GM19463 (cell line): ENCODE results near the gene ADSL.

Experiments
- ATAC-seq: cut with Tn5 transposase; IDR thresholded peaks from one replicate; pipeline ENCODE4 v1.9.1; 2021; ENCODE audit warnings: mild to moderate bottlenecking, moderate library complexity; ENCODE audit not compliant: unreplicated experiment

The ADSL gene

DNA sequence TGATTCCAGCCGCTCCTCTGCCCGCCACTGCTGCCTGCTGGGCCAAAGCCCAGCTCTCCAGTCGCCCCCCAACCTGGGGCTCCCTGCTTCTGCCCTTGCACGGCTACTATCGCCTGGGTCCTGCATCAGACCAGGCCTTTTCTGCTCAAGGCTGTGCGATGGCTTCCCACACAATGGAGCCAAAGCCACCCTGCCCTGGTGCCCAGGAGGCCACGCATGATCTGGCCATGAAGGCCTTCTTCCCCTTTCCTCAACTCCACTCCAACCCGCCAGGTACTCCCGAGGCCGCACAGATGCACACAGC is 69.9 kb downstream of the ADSL start:
- no peak for ATAC-seq

GRCh38 chr22:40416636-40417035 is 70.3 kb downstream of the ADSL start:
- ATAC-seq: no peak

DNA sequence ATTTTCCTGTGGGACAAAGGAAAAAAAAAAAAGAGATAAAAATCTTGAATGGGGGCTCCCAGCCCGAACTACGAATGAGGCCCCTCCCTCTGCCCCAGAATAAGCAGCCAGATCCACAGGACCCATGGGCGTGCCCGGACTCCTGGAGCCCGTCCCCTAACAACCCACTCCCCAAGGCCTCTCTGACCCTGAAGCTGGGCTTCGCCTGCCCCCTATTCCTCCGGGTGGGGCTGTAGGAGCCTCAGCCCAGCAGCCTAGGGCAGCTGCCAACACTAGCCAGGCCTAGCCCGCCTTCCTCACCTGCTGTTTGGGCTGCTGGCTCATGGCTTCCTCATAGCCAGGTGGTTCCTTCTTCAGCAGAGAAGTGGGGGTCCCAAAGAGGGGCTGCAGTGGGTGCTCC is 70.7 kb downstream of the ADSL start:
- no peak for ATAC-seq

DNA sequence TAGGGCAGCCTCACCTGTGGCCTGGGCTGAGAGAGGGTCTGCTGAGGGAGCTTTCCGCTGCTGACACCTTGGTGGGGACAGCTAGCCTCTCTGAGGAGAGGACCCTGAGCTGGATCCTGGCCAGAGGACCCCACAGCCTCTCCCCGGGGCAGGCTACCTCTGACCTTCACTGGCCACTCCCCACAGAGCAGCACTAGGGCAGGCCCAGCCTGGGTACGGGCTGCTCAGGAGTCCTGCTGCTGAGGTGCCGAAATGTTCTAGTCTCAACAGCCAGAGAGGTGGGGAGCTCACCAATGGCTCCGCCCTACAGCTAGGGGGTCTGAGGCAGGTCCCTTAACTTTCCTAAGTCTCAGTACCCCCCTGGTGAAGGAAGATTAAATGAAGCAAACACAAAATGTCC is 71.6 kb downstream of the ADSL start:
- no peak for ATAC-seq

DNA sequence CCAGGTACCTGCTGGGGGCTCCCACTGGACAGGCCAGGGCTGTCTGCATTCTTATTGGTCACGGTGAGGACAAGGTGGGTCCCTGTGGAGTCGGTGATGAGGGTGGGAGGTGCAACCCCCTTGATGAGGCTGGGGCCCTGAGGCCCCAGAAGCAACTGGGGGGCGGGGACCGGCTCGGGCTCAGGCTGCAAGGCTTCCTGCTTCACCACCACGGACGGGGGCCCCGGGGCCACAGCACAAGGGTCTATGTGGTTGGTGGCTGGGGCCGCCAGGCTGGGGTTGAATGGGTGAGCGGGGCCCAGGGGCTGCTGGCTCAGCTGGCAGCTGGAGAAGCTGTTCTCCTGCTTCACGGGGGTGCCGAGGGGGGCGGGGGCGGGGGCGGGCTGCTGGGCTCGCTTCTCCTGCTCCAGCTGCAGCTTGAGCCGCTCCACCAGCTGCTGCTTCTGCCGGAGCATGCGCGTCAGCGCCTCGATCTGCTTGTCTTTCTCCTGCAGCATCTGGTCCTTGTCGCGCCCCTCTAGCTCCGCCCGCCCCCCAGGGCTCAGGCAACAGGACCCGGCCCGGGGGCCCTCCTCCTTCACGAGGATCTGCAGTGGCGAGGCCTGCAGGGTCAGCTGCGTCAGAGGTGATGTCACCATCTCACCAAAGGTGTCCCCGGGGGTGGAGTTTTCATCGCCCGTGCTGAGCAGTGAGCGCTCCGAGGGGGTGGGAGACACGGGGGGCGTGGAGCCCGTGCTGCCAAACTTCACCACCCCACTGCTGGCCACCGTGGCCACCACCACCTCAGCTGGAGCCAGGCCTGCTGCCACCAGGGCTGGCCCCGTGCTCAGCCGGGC is 72.3 kb downstream of the ADSL start:
- no peak for ATAC-seq

DNA sequence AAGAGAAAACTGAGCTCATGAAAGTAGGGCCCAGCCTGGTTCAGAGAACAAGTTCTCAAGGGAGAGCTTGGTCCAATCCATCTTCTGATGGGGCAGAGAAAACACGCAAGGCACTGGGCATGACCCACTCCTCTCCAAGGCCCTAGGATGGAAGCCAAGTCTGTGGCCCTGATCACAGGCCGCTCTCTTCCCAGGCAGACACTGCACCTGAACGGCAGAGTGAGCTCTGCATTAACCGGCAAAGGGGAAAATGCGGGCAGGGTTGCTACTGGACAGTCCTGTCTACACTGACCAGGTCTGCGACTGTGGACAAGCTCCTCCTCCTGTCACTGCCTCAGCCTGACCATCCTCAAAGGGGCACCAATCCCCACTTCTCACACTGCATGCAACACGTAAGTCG is 73.4 kb downstream of the ADSL start:
- ATAC-seq: no peak

- ATAC-seq: no peak
These were observed 74.2 kb downstream of the ADSL start for GRCh38 chr22:40420341-40421081.

- no peak for ATAC-seq
These were observed 74.7 kb downstream of the ADSL start for GRCh38 chr22:40421082-40421350.

- ATAC-seq: no peak
These were observed 75.6 kb downstream of the ADSL start for GRCh38 chr22:40421941-40422340.

- no peak for ATAC-seq
These were observed 76.4 kb downstream of the ADSL start for GRCh38 chr22:40422558-40423309.

DNA sequence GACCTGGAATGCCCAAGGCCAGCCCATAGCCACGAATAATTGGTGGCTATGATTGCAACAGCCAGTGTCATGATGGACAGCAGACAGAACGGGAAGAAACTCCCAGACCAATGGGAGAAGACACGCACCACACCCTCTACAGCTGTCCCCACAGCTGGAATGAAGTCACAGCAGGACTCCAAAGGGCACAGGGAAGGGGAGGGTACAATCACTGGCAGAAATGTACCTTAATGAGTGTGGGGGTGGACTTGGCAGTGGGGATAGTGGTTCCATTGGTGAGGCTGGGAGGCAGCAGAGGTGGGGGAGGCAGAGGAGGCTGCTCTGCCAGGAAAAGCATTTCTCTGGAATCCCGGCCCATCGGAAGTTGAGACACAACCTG is 77.0 kb downstream of the ADSL start:
- no peak for ATAC-seq

GRCh38 chr22:40423882-40424640 is 77.8 kb downstream of the ADSL start:
- ATAC-seq: no peak

DNA sequence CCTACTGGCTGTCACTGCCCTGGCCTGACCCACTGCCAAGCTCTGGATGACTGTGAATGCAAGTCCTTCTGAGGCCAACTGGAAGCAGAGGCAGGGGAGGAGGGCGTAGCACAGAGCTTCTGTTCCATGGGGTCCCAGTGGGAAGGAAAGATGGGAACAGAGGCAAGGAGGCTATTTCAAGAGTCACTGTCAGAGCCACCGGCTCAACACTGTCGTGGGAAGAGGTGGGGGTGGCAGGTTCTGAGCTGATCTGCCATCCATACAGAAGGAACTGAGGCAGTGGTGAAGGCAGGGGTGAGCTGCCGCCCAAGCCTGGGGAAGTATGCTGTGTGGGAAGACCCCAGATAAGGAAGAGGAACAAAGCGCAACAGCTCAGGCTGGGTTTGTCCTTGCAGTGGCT is 78.8 kb downstream of the ADSL start:
- ATAC-seq: no peak

- no peak for ATAC-seq
These were observed 80.5 kb downstream of the ADSL start for GRCh38 chr22:40426594-40427333.

- no peak for ATAC-seq
These were observed 82.5 kb downstream of the ADSL start for GRCh38 chr22:40428796-40429195.

DNA sequence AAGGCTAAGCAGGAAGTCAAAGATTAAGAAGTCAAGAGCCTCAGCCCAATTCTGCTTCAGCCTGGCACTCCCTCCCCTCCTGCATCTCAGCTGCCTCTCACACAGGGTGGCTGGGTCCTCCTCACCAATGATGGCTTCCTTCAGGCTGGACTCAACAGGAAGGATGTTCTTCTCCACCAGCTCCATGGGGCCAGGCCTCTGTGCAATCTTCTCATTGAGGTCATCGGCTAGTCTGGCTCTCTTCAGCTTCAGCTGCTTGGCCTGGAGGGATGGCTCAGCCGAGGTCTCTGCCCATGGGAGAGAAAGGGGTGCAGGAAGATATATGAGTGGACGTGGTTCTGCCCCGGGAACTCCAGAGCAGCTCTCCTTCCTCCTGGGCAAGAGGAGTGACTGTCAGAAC is 83.2 kb downstream of the ADSL start:
- ATAC-seq: no peak

- no peak for ATAC-seq
These were observed 84.7 kb downstream of the ADSL start for GRCh38 chr22:40430991-40431390.

DNA sequence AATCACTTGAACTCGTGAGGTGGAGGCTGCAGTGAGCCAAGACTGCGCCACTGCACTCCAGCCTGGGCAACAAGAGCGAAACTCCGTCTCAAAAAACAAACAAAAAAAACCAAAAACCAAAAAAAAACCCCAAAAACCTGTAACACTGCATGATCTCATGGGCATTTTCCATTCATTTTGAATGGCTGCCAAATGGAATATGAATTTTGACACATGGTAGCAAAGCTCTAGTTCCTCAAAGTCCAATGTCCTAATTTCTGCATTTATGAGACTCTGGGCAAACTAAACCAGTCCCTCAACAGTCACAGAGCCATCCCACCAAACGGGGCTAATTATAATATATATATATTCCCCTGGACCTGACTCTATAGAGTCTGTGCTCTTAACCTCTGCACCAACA is 85.9 kb downstream of the ADSL start:
- no peak for ATAC-seq

DNA sequence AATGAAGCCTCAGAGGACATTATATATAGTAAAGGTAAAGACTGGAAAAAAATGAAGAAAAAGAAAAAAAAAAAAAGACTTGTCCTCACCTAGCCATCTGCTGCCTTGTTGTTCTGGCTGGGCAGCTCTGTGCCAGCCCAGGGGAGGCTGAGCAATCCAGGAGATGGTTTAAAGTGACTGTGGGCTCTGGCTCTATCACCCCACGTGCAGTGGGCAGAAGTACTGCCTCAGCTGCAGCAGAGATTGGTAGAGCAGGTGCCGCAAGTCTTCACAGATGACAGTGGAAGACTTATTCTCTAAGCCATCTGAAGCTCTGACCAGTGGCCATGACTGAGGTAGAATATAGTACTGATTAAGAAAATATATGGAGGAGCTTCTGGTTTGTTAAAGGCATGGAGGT is 86.3 kb downstream of the ADSL start:
- ATAC-seq: no peak

GRCh38 chr22:40433416-40434090 is 87.3 kb downstream of the ADSL start:
- ATAC-seq: no peak
